Chondrocyte (in vitro differentiated cells): Measurements from ENCODE around the gene DHX30. TPM values are rescaled to one million over a fixed set of nuclear protein-coding genes. Genes with fewer than 3 reads are reported as not detected.
"Not testable (repeated sequence)": the region's sequence is repeated elsewhere in the genome, so short reads cannot be mapped to it uniquely, and the experiment has no call there.

ENCODE experiments used
- DNase-seq: peaks from one replicate; pipeline ENCODE4 v3.0.0; 2021; ENCODE audit warnings: mixed read lengths, low spot score
- H3K27ac Mint-ChIP-seq: one replicate; pipeline ENCODE4 v1.8.0; 2021; ENCODE audit warnings: mild to moderate bottlenecking, moderate library complexity, mixed read lengths; ENCODE audit not compliant: unreplicated experiment
- H3K27me3 Mint-ChIP-seq: 2 replicates; pipeline ENCODE4 v1.8.0; 2021; ENCODE audit warnings: low read depth, mixed read lengths
- H3K36me3 Mint-ChIP-seq: 2 replicates; pipeline ENCODE4 v1.8.0; 2021; ENCODE audit warnings: low read depth, mixed read lengths
- H3K4me1 Mint-ChIP-seq: 2 replicates; pipeline ENCODE4 v1.8.0; 2021; ENCODE audit warnings: low read depth, mild to moderate bottlenecking, mixed read lengths
- H3K4me3 Mint-ChIP-seq: one replicate; pipeline ENCODE4 v1.8.0; 2021; ENCODE audit warnings: mild to moderate bottlenecking, moderate library complexity, mixed read lengths; ENCODE audit not compliant: unreplicated experiment
- H3K9me3 Mint-ChIP-seq: 2 replicates; pipeline ENCODE4 v1.8.0; 2021; ENCODE audit warnings: low read depth, mixed read lengths
- CTCF ChIP-seq: fragments of 200-600 bp; sonication (generic); IDR thresholded peaks from 2 replicates; pipeline ENCODE4 v1.5.0; 2021; ENCODE audit warnings: antibody characterized with exemption, mild to moderate bottlenecking, moderate library complexity
- total RNA-seq: library from RNA; stranded (reverse); gene quantifications from 3 replicates; pipeline ENCODE4 v1.2.1, GENCODE V29; 2021

Gene DHX30
- total RNA-seq, 1 donor from 2014 or later: 44.8 TPM

GRCh38 chr3:47804577-47804976 is 1.6 kb downstream of the DHX30 start:
- Mint-ChIP-seq H3K9me3 (no peaks in the 10 kb centered on the region), H3K4me1 (peaks cover 26% of the 10 kb centered on the region), H3K27ac (no peak overlapping the region), H3K4me3 (peak overlapping the region; percentile 22), H3K27me3 (no peaks in the 10 kb centered on the region), H3K36me3 (no peaks in the 10 kb centered on the region)
- DNase-seq: no peak
- TF ChIP-seq CTCF: no peak

- no peak for DNase-seq
- H3K36me3 Mint-ChIP-seq: peaks cover 18% of the 10 kb centered on the region
- no peaks in the 10 kb centered on the region for H3K27me3 Mint-ChIP-seq
- H3K4me1 Mint-ChIP-seq: peaks cover 3% of the 10 kb centered on the region
- no peak overlapping the region for H3K4me3 Mint-ChIP-seq
- no peak overlapping the region for H3K27ac Mint-ChIP-seq
- H3K9me3 Mint-ChIP-seq: no peaks in the 10 kb centered on the region
- no peak for TF ChIP-seq CTCF
Measured at GRCh38 chr3:47813551-47814177, 10.7 kb downstream of the DHX30 start.

- TF ChIP-seq CTCF: no peak
- DNase-seq: no peak
- peaks cover 3% of the 10 kb centered on the region for H3K4me1 Mint-ChIP-seq
- H3K27ac Mint-ChIP-seq: no peak overlapping the region
- no peaks in the 10 kb centered on the region for H3K9me3 Mint-ChIP-seq
- peaks cover 12% of the 10 kb centered on the region for H3K36me3 Mint-ChIP-seq
- no peaks in the 10 kb centered on the region for H3K27me3 Mint-ChIP-seq
- no peak overlapping the region for H3K4me3 Mint-ChIP-seq
Measured at GRCh38 chr3:47817609-47818008, 14.7 kb downstream of the DHX30 start.

- no peak for DNase-seq
- Mint-ChIP-seq H3K27me3 (no peaks in the 10 kb centered on the region), H3K27ac (peak overlapping the region; percentile 90), H3K4me3 (peak overlapping the region; percentile 87), H3K36me3 (peaks cover 14% of the 10 kb centered on the region), H3K4me1 (peaks cover 25% of the 10 kb centered on the region), H3K9me3 (no peaks in the 10 kb centered on the region)
- TF ChIP-seq CTCF: peak; percentile 93
Measured at GRCh38 chr3:47824541-47825473, 21.9 kb downstream of the DHX30 start.

- Mint-ChIP-seq H3K27me3 (no peaks in the 10 kb centered on the region), H3K4me1 (peaks cover 25% of the 10 kb centered on the region), H3K27ac (peak overlapping the region; percentile 87), H3K9me3 (no peaks in the 10 kb centered on the region), H3K36me3 (peaks cover 13% of the 10 kb centered on the region), H3K4me3 (peak overlapping the region; percentile 87)
- no peak for TF ChIP-seq CTCF
- DNase-seq: no peak
Measured at GRCh38 chr3:47825590-47825989, 22.7 kb downstream of the DHX30 start.

GRCh38 chr3:47829482-47829881 is 26.5 kb downstream of the DHX30 start:
- not testable (repeated sequence) for H3K27me3 Mint-ChIP-seq, H3K4me3 Mint-ChIP-seq, H3K9me3 Mint-ChIP-seq, H3K27ac Mint-ChIP-seq, DNase-seq
- H3K36me3 Mint-ChIP-seq: peaks cover 28% of the 10 kb centered on the region
- H3K4me1 Mint-ChIP-seq: peaks cover 30% of the 10 kb centered on the region
